Neural cell (in vitro differentiated cells): ENCODE measurements around the gene PCCA.

ENCODE experiments used
- EP300 ChIP-seq: fragments of 450-650 bp; conservative IDR thresholded peaks from 2 replicates; pipeline ENCODE4 v1.6.1; 2014; ENCODE audit warnings: antibody characterized with exemption, mild to moderate bottlenecking, moderate library complexity; ENCODE audit not compliant: poor library complexity, severe bottlenecking
- EZH2 ChIP-seq: fragments of 200-600, 300-800 bp; shearing (Covaris generic), sonication (generic); IDR thresholded peaks from 2 replicates; pipeline ENCODE4 v1.6.1; 2014; ENCODE audit warnings: antibody characterized with exemption, low read length, borderline replicate concordance, mild to moderate bottlenecking; ENCODE audit not compliant: insufficient read depth, poor library complexity, severe bottlenecking
- MXI1 ChIP-seq: fragments of 450-650 bp; conservative IDR thresholded peaks from 2 replicates; pipeline ENCODE4 v1.6.1; 2014; ENCODE audit warnings: antibody characterized with exemption, mild to moderate bottlenecking; ENCODE audit not compliant: poor library complexity, severe bottlenecking
- POLR2AphosphoS5 ChIP-seq: IDR thresholded peaks from 2 replicates; pipeline ENCODE4 v1.6.1; 2012
- RAD21 ChIP-seq: fragments of 450-650 bp; conservative IDR thresholded peaks from 2 replicates; pipeline ENCODE4 v1.6.1; 2014; ENCODE audit warnings: antibody characterized with exemption, mild to moderate bottlenecking, moderate library complexity
- TF ChIP-seq, protein P1 (sequence below): fragments of 450-650 bp; IDR thresholded peaks from 2 replicates; pipeline ENCODE4 v1.5.1; 2014; ENCODE audit warnings: antibody characterized with exemption, mild to moderate bottlenecking, moderate library complexity; ENCODE audit not compliant: poor library complexity, severe bottlenecking
- TF ChIP-seq, protein P2 (sequence below): IDR thresholded peaks from 2 replicates; pipeline ENCODE4 v1.6.1; 2012; ENCODE audit warnings: borderline replicate concordance

DNA sequence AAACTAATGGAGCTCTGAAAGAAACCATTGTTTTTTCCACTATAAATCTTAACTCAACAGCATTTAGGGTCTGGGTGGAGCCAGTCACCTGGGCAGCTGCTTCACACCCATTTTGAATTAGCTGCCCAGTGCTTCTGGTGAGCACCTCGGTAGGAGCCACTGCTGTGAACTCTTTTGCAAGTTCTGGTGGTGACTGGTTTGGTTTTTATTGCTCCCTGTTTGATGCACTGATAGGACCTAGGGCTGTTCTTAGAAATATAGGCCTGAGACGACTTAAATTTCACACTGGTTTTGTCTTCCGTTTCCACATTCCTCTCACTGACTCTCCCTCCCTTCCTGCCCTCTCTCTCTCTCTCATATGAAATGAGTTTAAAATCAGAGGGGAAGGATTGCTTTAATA lies 395.8 kb downstream of the PCCA start:
- TF ChIP-seq EZH2 (no peak), EP300 (no peak), MXI1 (no peak), RAD21 (no peak), POLR2AphosphoS5 (no peak)
- TF ChIP-seq, protein P1, sequence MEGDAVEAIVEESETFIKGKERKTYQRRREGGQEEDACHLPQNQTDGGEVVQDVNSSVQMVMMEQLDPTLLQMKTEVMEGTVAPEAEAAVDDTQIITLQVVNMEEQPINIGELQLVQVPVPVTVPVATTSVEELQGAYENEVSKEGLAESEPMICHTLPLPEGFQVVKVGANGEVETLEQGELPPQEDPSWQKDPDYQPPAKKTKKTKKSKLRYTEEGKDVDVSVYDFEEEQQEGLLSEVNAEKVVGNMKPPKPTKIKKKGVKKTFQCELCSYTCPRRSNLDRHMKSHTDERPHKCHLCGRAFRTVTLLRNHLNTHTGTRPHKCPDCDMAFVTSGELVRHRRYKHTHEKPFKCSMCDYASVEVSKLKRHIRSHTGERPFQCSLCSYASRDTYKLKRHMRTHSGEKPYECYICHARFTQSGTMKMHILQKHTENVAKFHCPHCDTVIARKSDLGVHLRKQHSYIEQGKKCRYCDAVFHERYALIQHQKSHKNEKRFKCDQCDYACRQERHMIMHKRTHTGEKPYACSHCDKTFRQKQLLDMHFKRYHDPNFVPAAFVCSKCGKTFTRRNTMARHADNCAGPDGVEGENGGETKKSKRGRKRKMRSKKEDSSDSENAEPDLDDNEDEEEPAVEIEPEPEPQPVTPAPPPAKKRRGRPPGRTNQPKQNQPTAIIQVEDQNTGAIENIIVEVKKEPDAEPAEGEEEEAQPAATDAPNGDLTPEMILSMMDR, result no peak
- TF ChIP-seq, protein P2, sequence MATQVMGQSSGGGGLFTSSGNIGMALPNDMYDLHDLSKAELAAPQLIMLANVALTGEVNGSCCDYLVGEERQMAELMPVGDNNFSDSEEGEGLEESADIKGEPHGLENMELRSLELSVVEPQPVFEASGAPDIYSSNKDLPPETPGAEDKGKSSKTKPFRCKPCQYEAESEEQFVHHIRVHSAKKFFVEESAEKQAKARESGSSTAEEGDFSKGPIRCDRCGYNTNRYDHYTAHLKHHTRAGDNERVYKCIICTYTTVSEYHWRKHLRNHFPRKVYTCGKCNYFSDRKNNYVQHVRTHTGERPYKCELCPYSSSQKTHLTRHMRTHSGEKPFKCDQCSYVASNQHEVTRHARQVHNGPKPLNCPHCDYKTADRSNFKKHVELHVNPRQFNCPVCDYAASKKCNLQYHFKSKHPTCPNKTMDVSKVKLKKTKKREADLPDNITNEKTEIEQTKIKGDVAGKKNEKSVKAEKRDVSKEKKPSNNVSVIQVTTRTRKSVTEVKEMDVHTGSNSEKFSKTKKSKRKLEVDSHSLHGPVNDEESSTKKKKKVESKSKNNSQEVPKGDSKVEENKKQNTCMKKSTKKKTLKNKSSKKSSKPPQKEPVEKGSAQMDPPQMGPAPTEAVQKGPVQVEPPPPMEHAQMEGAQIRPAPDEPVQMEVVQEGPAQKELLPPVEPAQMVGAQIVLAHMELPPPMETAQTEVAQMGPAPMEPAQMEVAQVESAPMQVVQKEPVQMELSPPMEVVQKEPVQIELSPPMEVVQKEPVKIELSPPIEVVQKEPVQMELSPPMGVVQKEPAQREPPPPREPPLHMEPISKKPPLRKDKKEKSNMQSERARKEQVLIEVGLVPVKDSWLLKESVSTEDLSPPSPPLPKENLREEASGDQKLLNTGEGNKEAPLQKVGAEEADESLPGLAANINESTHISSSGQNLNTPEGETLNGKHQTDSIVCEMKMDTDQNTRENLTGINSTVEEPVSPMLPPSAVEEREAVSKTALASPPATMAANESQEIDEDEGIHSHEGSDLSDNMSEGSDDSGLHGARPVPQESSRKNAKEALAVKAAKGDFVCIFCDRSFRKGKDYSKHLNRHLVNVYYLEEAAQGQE, result no peak
